NCI-H2227 treated with DMSO at 0.1 percent for 48 hours (cell line): ENCODE data around the gene PUM2.

Experiments
- DNase-seq: peaks from one replicate; lab custom pipeline; 2025; lab: John Stamatoyannopoulos, UW

PUM2 gene

GRCh38 chr2:20198796-20199632, 151.6 kb downstream of the PUM2 start:
- DNase-seq, result no peak
